Gastrocnemius medialis (tissue), 4 donors: Measurements from ENCODE around the gene GTF3C5. TPM values are rescaled to one million over a fixed set of nuclear protein-coding genes. Genes with fewer than 3 reads are reported as not detected.
"Not testable (repeated sequence)": the region's sequence is repeated elsewhere in the genome, so short reads cannot be mapped to it uniquely, and the experiment has no call there.

ENCODE experiments used
- ATAC-seq, 2 donors: fragments of 150-250 bp; one replicate each; pipeline ENCODE4 v1.9.1; 2016
- DNase-seq, 2 donors: peaks; one replicate each; pipeline ENCODE4 v3.0.0-alpha.2; 2019
- H3K27ac ChIP-seq, 4 donors: fragments of 200-600 bp; sonication (generic); 1 replicate in 1 of 4; 2 replicates in 3 of 4; pipeline ENCODE4 v1.5.1; 2016 to 2018; ENCODE audit warnings: mild to moderate bottlenecking in 2 of 4, moderate library complexity in 1 of 4
- H3K27me3 ChIP-seq, 3 donors: fragments of 200-600 bp; sonication (generic) in 2 of 3; 1 replicate in 1 of 3; 2 replicates in 2 of 3; pipeline versions ENCODE4 v1.5.1 to v1.6.0; 2016 to 2019; ENCODE audit warnings: mild to moderate bottlenecking in 1 of 3, moderate library complexity in 1 of 3
- H3K36me3 ChIP-seq, 2 donors: fragments of 200-600 bp; sonication (generic) in 1 of 2; one replicate each; pipeline ENCODE4 v1.5.1; 2017 to 2018
- H3K4me1 ChIP-seq, 2 donors: fragments of 200-600 bp; sonication (generic) in 1 of 2; one replicate each; pipeline ENCODE4 v1.5.1; 2016 to 2017; ENCODE audit warnings: mild to moderate bottlenecking in 2 of 2
- H3K4me3 ChIP-seq, 4 donors: fragments of 200-600 bp; sonication (generic) in 3 of 4; 1 replicate in 1 of 4; 2 replicates in 3 of 4; pipeline ENCODE4 v1.5.1; 2016 to 2019; ENCODE audit warnings: mild to moderate bottlenecking in 2 of 4
- H3K9me3 ChIP-seq, 3 donors: fragments of 200-600 bp; sonication (generic) in 2 of 3; 1 replicate in 1 of 3; 2 replicates in 2 of 3; pipeline ENCODE4 v1.5.1; 2016 to 2019
- CTCF ChIP-seq, 5 experiments: fragments of 450-650 bp in 3 of 5; fragments of 200-600 bp in 2 of 5; sonication (generic) in 2 of 5; IDR thresholded peaks in 4 of 5; conservative IDR thresholded peaks in 1 of 5; 1 replicate in 4 of 5; 2 replicates in 1 of 5; pipeline ENCODE4 v1.5.1; 2016 to 2019; ENCODE audit warnings: antibody characterized with exemption in 5 of 5, mild to moderate bottlenecking in 3 of 5, moderate library complexity in 3 of 5
- POLR2A ChIP-seq, 2 donors: fragments of 450-650 bp; IDR thresholded peaks; one replicate each; pipeline ENCODE4 v1.6.1; 2017; ENCODE audit warnings: antibody characterized with exemption in 2 of 2, mild to moderate bottlenecking in 2 of 2, moderate library complexity in 2 of 2
- in situ Hi-C, 4 donors: fragments of 200-750 bp; cut with MboI; loops; one replicate each; pipeline versions ENCODE4 v1.15.0 to v1.8.0; 2017; ENCODE audit warnings: low sequenced_read_pairs in 4 of 4
- intact Hi-C: fragments of 100-400 bp; cut with DNase I; formaldehyde crosslinking; loops from one replicate; pipeline ENCODE4 v1.15.1; 2023; ENCODE audit warnings: low total_unique reads
- total RNA-seq, 4 donors: library from RNA; depleted of rRNA; stranded (reverse); fragments of >200 nt; gene quantifications; one replicate each; pipeline versions ENCODE4 v1.1.0 to v1.2.3, GENCODE V29; 2016

Gene GTF3C5
- total RNA-seq, 4 donors from 2014 or later = 48.1 to 55.3 (median 51.5) TPM

GRCh38 chr9:133086212-133086860 lies 55.5 kb downstream of the GTF3C5 start:
- H3K36me3 ChIP-seq, H3K4me1 ChIP-seq, ATAC-seq, in situ Hi-C loops, H3K9me3 ChIP-seq, intact Hi-C loops, H3K27ac ChIP-seq, H3K27me3 ChIP-seq, H3K4me3 ChIP-seq, DNase-seq: not testable (repeated sequence)

- Histone ChIP-seq H3K36me3 (no peaks in the 10 kb centered on the region), H3K4me1 (no peaks in the 10 kb centered on the region), H3K4me3 (no peak overlapping the region), H3K9me3 (no peaks in the 10 kb centered on the region), H3K27me3 (no peaks in the 10 kb centered on the region), H3K27ac (no peak overlapping the region)
- TF ChIP-seq POLR2A (IDR thresholded peaks at IDR 0.05) = no peak
- no peak for TF ChIP-seq CTCF (IDR thresholded peaks at IDR 0.05 in 4 of 5, conservative IDR thresholded peaks at IDR 0.05 in 1 of 5)
- in situ Hi-C loops = no loop called here
- intact Hi-C loops = no loop called here
- no peak for DNase-seq
- no peak for ATAC-seq
Measured at GRCh38 chr9:133086894-133087293, 56.1 kb downstream of the GTF3C5 start.

- in situ Hi-C loops = no loop called here
- no peaks in the 10 kb centered on the region for H3K4me1 ChIP-seq
- H3K4me3 ChIP-seq = no peak overlapping the region
- no peak overlapping the region for H3K27ac ChIP-seq
- TF ChIP-seq POLR2A (IDR thresholded peaks at IDR 0.05) = no peak
- no peak for TF ChIP-seq CTCF (IDR thresholded peaks at IDR 0.05 in 4 of 5, conservative IDR thresholded peaks at IDR 0.05 in 1 of 5)
- no peaks in the 10 kb centered on the region for H3K27me3 ChIP-seq
- intact Hi-C loops = no loop called here
- no peaks in the 10 kb centered on the region for H3K9me3 ChIP-seq
- ATAC-seq (no peak), DNase-seq (no peak)
- no peaks in the 10 kb centered on the region for H3K36me3 ChIP-seq
Measured at GRCh38 chr9:133087429-133088145, 56.8 kb downstream of the GTF3C5 start.

GRCh38 chr9:133088146-133088750 lies 57.5 kb downstream of the GTF3C5 start:
- intact Hi-C loops = no loop called here
- Histone ChIP-seq H3K27me3 (no peaks in the 10 kb centered on the region), H3K4me3 (no peak overlapping the region), H3K36me3 (no peaks in the 10 kb centered on the region), H3K27ac (no peak overlapping the region), H3K9me3 (no peaks in the 10 kb centered on the region), H3K4me1 (no peaks in the 10 kb centered on the region)
- no peak for TF ChIP-seq POLR2A (IDR thresholded peaks at IDR 0.05)
- TF ChIP-seq CTCF (IDR thresholded peaks at IDR 0.05 in 4 of 5, conservative IDR thresholded peaks at IDR 0.05 in 1 of 5) = no peak
- DNase-seq (no peak), ATAC-seq (no peak)
- in situ Hi-C loops = no loop called here

GRCh38 chr9:133088756-133089155 lies 58.0 kb downstream of the GTF3C5 start:
- Histone ChIP-seq H3K27me3 (no peaks in the 10 kb centered on the region), H3K9me3 (no peaks in the 10 kb centered on the region), H3K4me1 (no peaks in the 10 kb centered on the region), H3K27ac (no peak overlapping the region), H3K36me3 (no peaks in the 10 kb centered on the region), H3K4me3 (no peak overlapping the region)
- in situ Hi-C loops = no loop called here
- no peak for ATAC-seq
- TF ChIP-seq CTCF (IDR thresholded peaks at IDR 0.05 in 4 of 5, conservative IDR thresholded peaks at IDR 0.05 in 1 of 5) (no peak), POLR2A (IDR thresholded peaks at IDR 0.05) (no peak)
- intact Hi-C loops = no loop called here
- DNase-seq = no peak
